K562 (cell line): ENCODE results near the gene DPH6. TPM values are rescaled to one million over a fixed set of nuclear protein-coding genes. Genes with fewer than 3 reads are reported as not detected.

Experiments
- ATAC-seq: fragments of 200-7000 bp; cut with Tn5 transposase; 3 replicates; pipeline ENCODE4 v1.9.1; 2020; ENCODE audit warnings: moderate library complexity
- BruUV-seq: library from RNA; stranded (reverse); fragments of 400-500 nt; replicated peaks from 2 replicates; lab custom pipeline; 2021; lab: Mats Ljungman, UMichigan
- CTCF ChIA-PET: fragments of 300-600 bp; formaldehyde crosslinking; extraction: SDS; loops from one replicate; lab custom pipeline; 2021; ENCODE audit warnings: low intra/inter-chr PET ratio; lab: Yijun Ruan, JAX
- POLR2A ChIA-PET: fragments of 300-600, 350-650 bp; sonication (Branson Sonifier 250); formaldehyde crosslinking; extraction: SDS; loops from one replicate; lab custom pipeline; 2021; ENCODE audit warnings: antibody characterized with exemption, inconsistent platforms; lab: Yijun Ruan, JAX
- DNase-seq, 4 experiments: peaks; one replicate each; pipeline versions ENCODE4 v3.0.0 to v3.0.0-alpha.2; 2011 to 2018; ENCODE audit warnings: low spot score in 3 of 4, mixed read lengths in 3 of 4; ENCODE audit errors: extremely low read depth in 1 of 4
- FAIRE-seq: peaks from 2 replicates; lab custom pipeline; 2011; peaks lifted over from hg19 to GRCh38; lab: Jason Lieb, UNC
- H2AFZ ChIP-seq: 2 replicates; pipeline ENCODE4 v1.6.0; 2011; ENCODE audit warnings: low read depth, low read length, control low read depth, inconsistent platforms
- H3K27ac ChIP-seq: fragments of 200-600 bp; 3 replicates; pipeline ENCODE4 v1.8.0; 2011; ENCODE audit warnings: low read depth, mild to moderate bottlenecking, control low read depth, inconsistent platforms, low read length, moderate library complexity, mixed read lengths; ENCODE audit errors: extremely low read depth
- H3K27me3 ChIP-seq, 2 experiments: fragments of 300-600 bp in 1 of 2; 2 replicates in 1 of 2; 3 replicates in 1 of 2; pipeline versions ENCODE4 v1.6.0 to v1.8.0; 2011; ENCODE audit warnings: inconsistent platforms in 2 of 2, low read length in 2 of 2, mild to moderate bottlenecking in 1 of 2, mixed read lengths in 1 of 2, moderate library complexity in 1 of 2; ENCODE audit not compliant: control insufficient read depth in 2 of 2, insufficient read depth in 2 of 2
- H3K36me3 ChIP-seq: fragments of 300-600 bp; 3 replicates; pipeline ENCODE4 v1.8.0; 2011; ENCODE audit warnings: mild to moderate bottlenecking, low read length, inconsistent platforms; ENCODE audit not compliant: control insufficient read depth, insufficient read depth
- H3K4me1 ChIP-seq, 2 experiments: fragments of 200-600 bp in 1 of 2; replicated peaks in 1 of 2; 2 replicates in 1 of 2; 3 replicates in 1 of 2; pipeline versions ENCODE4 v1.5.1 to v1.8.0; 2011; ENCODE audit warnings: inconsistent platforms in 2 of 2, low read length in 2 of 2, mild to moderate bottlenecking in 1 of 2, mixed read lengths in 1 of 2, moderate library complexity in 1 of 2; ENCODE audit not compliant: control insufficient read depth in 2 of 2, insufficient read depth in 2 of 2
- H3K4me2 ChIP-seq: 2 replicates; pipeline ENCODE4 v1.6.1; 2011; ENCODE audit warnings: low read length, control low read depth, inconsistent platforms, mixed read lengths; ENCODE audit not compliant: insufficient read depth
- H3K4me3 ChIP-seq: fragments of 200-600 bp; sonication (generic), shearing (Covaris generic); 2 replicates; pipeline ENCODE4 v1.5.1; 2016; ENCODE audit warnings: control low read depth, inconsistent platforms
- H3K79me2 ChIP-seq: fragments of 200-600 bp; 3 replicates; pipeline ENCODE4 v1.8.0; 2011; ENCODE audit warnings: low read length, inconsistent platforms; ENCODE audit not compliant: control insufficient read depth, insufficient read depth
- H3K9ac ChIP-seq, 2 experiments: 2 replicates each; pipeline versions ENCODE4 v1.6.0 to v1.6.1; 2011; ENCODE audit warnings: low read depth in 2 of 2, low read length in 2 of 2, control low read depth in 1 of 2, inconsistent platforms in 1 of 2, mild to moderate bottlenecking in 1 of 2, mixed read lengths in 1 of 2; ENCODE audit not compliant: insufficient read depth in 1 of 2
- H3K9me1 ChIP-seq: one replicate; pipeline ENCODE4 v1.6.0; 2011; ENCODE audit warnings: inconsistent platforms, mild to moderate bottlenecking, low read length, moderate library complexity; ENCODE audit not compliant: control insufficient read depth, insufficient read depth
- H3K9me3 ChIP-seq: replicated peaks from 2 replicates; pipeline ENCODE4 v1.5.1; 2011; ENCODE audit warnings: low read depth, low read length, inconsistent platforms; ENCODE audit not compliant: control insufficient read depth, insufficient read depth
- H4K20me1 ChIP-seq: replicated peaks from 2 replicates; pipeline ENCODE4 v1.6.1; 2011; ENCODE audit warnings: low read length, inconsistent platforms, mixed read lengths; ENCODE audit not compliant: control insufficient read depth, insufficient read depth
- MAX ChIP-seq: sonication (generic); formaldehyde crosslinking; IDR thresholded peaks from 2 replicates; pipeline ENCODE4 v1.9.0; 2022; ENCODE audit warnings: mild to moderate bottlenecking, missing genetic modification reagents
- NR2C2 ChIP-seq, 2 experiments: fragments of 200-800 bp in 1 of 2; sonication (Bioruptor generic) in 1 of 2; sonication (generic) in 1 of 2; formaldehyde crosslinking in 1 of 2; IDR thresholded peaks; 2 replicates each; pipeline versions ENCODE4 v1.6.1 to v1.8.0; 2016 to 2022; ENCODE audit warnings: mild to moderate bottlenecking in 1 of 2, missing compliant biosample characterization in 1 of 2, missing genetic modification characterization in 1 of 2, missing genetic modification reagents in 1 of 2
- RBM25 ChIP-seq: fragments of 200-400 bp; formaldehyde crosslinking; IDR thresholded peaks from 2 replicates; pipeline ENCODE4 v1.6.1; 2018; ENCODE audit warnings: low read length, low read depth, moderate library complexity; ENCODE audit not compliant: severe bottlenecking
- ZNF408 ChIP-seq: fragments of 250-450 bp; sonication (Bioruptor Pico); IDR thresholded peaks from 2 replicates; pipeline ENCODE4 v1.4.0; 2020; ENCODE audit warnings: low read depth, mild to moderate bottlenecking, moderate library complexity
- ZNF695 ChIP-seq: fragments of 450-650 bp; formaldehyde crosslinking; IDR thresholded peaks from 2 replicates; pipeline ENCODE4 v1.4.0; 2020; ENCODE audit warnings: mild to moderate bottlenecking, moderate library complexity
- ZNF696 ChIP-seq: fragments of 250-450 bp; sonication (Bioruptor Pico); conservative IDR thresholded peaks from 2 replicates; pipeline ENCODE4 v1.4.0; 2020; ENCODE audit warnings: mild to moderate bottlenecking, moderate library complexity
- WGBS: fragments of 100-300 bp; shearing (Covaris generic); methylation state at CpG from one replicate; pipeline ENCODE4 v1.1.6; 2016; ENCODE audit warnings: low coverage, mixed read lengths; ENCODE audit not compliant: insufficient coverage; ENCODE audit errors: missing lambda C conversion rate; 5-methylcytosine and 5-hydroxymethylcytosine counted together
- in situ Hi-C: fragments of 300-500 bp; cut with MboI; formaldehyde crosslinking; loops from 4 replicates; pipeline ENCODE4 v1.15.0; 2018; ENCODE audit warnings: inconsistent platforms, mixed read lengths
- intact Hi-C: fragments of 100-400 bp; cut with micrococcal nuclease; formaldehyde crosslinking; loops from 2 replicates; pipeline ENCODE4 v1.14.2; 2022
- polyA plus RNA-seq, 8 experiments: library from polyadenylated mRNA; depleted of rRNA in 4 of 8; stranded (reverse) in 5 of 8; unstranded in 3 of 8; fragments of >200 nt; fragmentation: Nextera tagmentation in 2 of 8; fragmentation: Illumina TruSeq in 1 of 8; extraction: Ambion mirVana in 2 of 8; extraction: Trizol in 1 of 8; gene quantifications; 2 replicates each; pipeline versions ENCODE4 v1.2.1 to v1.2.3, GENCODE V29; 2011 to 2014; ENCODE audit warnings: inconsistent platforms in 1 of 8, missing spikeins in 1 of 8
- total RNA-seq, 7 experiments: library from RNA; depleted of rRNA in 6 of 7; stranded (reverse); fragments of >200 nt in 6 of 7; fragmentation: Illumina TruSeq in 2 of 7; extraction: Trizol in 2 of 7; gene quantifications; 2 replicates each; pipeline versions ENCODE4 v1.2.1 to v1.2.3, GENCODE V29; 2011 to 2021; ENCODE audit warnings: low replicate concordance in 1 of 7

DPH6 gene
- total and polyA plus RNA-seq, 9 of the 15 experiments (the other 6 are each of a cell fraction or from before 2014, with no cell fraction given): 10.1 to 69.1 (median 18.8) TPM

DNA sequence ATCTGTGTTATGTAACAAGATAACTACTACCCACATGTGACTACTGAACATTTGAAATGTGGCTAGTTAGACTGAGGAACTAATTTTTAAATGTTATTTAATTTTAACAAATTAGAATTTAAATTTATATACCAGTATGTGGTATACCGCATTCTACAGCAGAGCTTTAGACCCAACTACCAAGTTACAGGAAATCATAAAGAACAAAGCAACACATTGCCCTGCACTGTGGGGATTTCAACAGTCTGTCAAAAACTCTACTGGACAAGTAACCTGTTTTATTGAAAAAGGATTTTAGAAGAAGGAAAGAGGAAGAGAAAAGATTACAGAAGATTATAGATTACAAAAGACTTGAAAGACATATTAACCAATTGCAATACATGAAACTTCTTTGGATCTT, 64.9 kb downstream of the DPH6 start:
- ChIA-PET CTCF (no interaction called here), POLR2A (no interaction called here)
- in situ Hi-C loops (no loop called here), intact Hi-C loops (no loop called here)
- DNase-seq (no peak), FAIRE-seq (no peak), ATAC-seq (no peak)
- Histone ChIP-seq H3K27me3 (no peaks in the 10 kb centered on the region), H2AFZ (no peak overlapping the region), H3K4me1 (no peaks in the 10 kb centered on the region; a peak in 2 of 5 replicates), H3K27ac (no peak overlapping the region), H3K4me3 (no peak overlapping the region), H3K79me2 (no peaks in the 10 kb centered on the region), H4K20me1 (no peaks in the 10 kb centered on the region), H3K36me3 (no peaks in the 10 kb centered on the region), H3K9ac (no peak overlapping the region), H3K9me1 (no peaks in the 10 kb centered on the region), H3K9me3 (no peaks in the 10 kb centered on the region; the same call in 1 of the 2 replicates), H3K4me2 (no peak overlapping the region)
- TF ChIP-seq ZNF696 (CRISPR knock-in tag): no peak
- TF ChIP-seq MAX (CRISPR knock-in tag): no peak
- TF ChIP-seq RBM25: no peak
- no peak for TF ChIP-seq ZNF695 (CRISPR knock-in tag)
- TF ChIP-seq ZNF408 (CRISPR knock-in tag): no peak
- no peak for TF ChIP-seq NR2C2 (CRISPR knock-in tag; IDR thresholded peaks at IDR 0.05)
- no peak for TF ChIP-seq NR2C2 (tag; IDR thresholded peaks at IDR 0.05)
- WGBS: 85% methylated on average over 1 of the region's 1 CpG
- BruUV-seq: no TSS peak
